GM10266 (cell line): ENCODE measurements around the gene MYO1E.
"Not testable (repeated sequence)": the region's sequence is repeated elsewhere in the genome, so short reads cannot be mapped to it uniquely, and the experiment has no call there.

ENCODE experiments used
- DNase-seq: peaks from one replicate; pipeline ENCODE4 v3.0.0; 2012; ENCODE audit errors: extremely low spot score
- TF ChIP-seq, protein P1 (sequence below): IDR thresholded peaks from 2 replicates; pipeline ENCODE4 v1.5.1; 2012; ENCODE audit warnings: mild to moderate bottlenecking, low read depth; ENCODE audit not compliant: control insufficient read depth, insufficient read depth; ENCODE audit errors: missing control alignments

The MYO1E gene

DNA sequence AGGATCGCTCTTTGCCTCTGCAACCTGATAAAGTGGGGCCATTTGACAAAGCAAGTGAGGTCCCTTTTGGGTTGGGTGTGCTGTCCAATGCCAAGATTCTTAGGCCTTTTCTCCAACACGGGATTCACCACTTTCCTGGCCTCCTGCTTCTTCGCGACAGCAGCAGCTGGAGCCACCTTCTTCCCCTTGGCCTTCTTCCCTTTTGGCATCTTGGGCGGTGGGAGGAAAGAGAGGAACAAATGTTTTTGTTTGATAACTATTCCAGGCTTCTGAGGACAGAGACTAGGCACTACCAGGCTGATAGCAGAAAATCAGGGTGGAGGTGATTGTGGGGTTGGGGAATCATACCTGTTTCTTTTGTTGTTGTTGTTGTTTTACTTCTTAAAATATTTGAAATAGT, 35.3 kb upstream of the MYO1E start:
- TF ChIP-seq, protein P1, sequence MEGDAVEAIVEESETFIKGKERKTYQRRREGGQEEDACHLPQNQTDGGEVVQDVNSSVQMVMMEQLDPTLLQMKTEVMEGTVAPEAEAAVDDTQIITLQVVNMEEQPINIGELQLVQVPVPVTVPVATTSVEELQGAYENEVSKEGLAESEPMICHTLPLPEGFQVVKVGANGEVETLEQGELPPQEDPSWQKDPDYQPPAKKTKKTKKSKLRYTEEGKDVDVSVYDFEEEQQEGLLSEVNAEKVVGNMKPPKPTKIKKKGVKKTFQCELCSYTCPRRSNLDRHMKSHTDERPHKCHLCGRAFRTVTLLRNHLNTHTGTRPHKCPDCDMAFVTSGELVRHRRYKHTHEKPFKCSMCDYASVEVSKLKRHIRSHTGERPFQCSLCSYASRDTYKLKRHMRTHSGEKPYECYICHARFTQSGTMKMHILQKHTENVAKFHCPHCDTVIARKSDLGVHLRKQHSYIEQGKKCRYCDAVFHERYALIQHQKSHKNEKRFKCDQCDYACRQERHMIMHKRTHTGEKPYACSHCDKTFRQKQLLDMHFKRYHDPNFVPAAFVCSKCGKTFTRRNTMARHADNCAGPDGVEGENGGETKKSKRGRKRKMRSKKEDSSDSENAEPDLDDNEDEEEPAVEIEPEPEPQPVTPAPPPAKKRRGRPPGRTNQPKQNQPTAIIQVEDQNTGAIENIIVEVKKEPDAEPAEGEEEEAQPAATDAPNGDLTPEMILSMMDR: no peak
- no peak for DNase-seq

DNA sequence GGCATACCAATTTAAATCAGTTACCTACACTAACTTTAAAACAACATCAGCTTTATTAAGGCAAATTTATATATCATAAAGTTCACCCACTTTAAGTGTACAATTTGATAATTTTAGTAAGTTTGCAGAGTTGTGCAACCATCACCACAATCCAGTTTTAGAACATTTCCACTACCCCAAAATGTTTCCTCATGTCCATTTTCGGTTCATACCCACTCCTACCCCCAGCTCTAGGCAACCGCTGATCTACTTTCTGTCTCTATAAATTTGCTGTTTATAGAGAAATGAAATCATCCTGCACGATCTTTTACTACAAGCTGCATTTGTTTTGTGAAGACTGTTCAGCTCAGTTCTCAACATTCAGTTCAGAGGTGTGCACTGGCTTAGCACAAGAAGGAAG, 33.8 kb upstream of the MYO1E start:
- TF ChIP-seq, protein P1: no peak
- no peak for DNase-seq

DNA sequence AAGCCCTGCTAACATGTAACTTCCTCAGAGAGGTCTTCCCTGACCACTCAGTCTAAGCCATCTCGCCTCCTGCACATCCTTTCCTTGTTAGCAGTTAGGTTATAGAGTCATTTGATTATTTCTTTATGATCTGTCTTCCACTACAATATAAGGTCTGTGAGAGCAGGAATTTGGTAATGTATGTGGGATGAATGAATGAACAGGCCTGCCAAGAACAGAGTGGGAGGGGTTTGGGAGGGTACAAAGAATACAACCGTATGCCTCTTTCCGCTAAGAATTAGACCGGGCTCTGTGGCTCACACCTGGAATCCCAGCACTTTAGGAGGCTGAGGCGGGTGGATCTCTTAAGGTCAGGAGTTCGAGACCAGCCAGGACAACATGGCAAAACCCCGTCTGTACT, 32.4 kb upstream of the MYO1E start:
- DNase-seq: no peak
- TF ChIP-seq, protein P1: no peak

DNA sequence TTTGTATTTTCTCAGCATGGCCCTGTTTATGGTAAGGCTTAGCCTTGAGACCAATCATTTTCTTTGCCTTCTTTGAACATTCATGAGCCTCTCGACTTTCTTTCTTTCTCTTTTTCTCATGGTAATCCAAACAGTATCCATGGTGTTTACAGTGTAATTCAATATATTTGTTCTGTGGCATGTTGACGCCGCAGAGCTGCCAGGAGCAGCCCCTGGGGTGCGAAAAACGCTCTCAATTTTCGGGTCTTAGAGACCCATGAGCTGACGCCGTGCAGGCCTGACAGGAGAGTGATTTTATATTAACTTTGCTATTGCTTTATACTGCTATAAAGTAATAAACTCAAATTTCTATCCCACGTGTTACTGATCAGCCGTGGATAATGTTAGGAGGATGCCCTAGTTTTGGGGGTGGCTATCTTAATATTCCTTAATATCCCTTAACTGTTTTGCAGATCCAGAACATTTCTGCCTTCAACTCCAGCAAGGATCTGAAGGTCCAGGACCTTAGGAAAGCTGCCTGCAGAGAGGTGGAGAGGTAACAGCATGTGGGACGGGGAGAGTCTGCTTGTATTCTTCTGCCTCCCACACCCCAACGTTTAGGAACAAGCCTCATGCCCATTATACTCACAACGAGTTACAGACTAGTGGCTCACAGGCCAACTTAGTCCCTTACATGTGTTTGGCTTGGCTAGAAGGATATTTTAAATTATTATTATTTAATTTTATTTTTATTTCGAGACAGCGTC, 29.3 kb upstream of the MYO1E start:
- TF ChIP-seq, protein P1: no peak

DNA sequence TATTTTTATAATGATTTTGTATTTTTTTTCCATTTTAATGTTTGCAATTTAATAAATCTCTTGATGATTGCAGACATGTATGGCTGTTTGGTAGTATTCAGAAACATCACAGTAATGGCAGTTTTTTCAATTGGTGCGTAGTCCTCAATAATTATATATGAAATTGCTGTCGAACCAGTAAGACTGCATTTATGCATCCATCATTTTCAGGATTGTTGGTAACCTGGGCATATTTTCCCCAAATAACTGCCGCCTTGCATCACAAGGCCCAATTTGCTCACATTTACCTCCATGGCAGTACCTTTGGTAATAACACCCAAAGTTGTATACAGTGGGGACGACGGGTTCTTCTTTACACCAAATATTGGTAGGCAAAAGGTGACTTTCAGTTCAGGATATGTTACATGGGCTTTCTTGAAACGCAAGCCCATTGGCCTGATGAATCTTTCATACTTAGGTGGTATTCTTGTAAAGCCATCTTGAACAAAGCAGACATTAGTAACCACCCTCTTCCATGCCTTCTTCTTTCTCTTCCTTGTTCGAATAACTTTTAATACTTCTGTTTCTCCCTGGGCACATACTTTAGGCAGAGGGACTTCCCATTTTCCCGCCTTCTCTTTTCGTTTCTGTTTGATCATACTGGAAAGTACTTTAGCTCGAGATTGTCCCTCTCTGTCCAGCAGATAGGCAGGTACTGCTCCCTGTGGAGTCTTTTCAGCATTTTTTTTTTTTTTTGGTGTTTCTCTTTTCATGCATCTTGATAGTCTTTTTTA, 28.6 kb upstream of the MYO1E start:
- not testable (repeated sequence) for DNase-seq

More for the DNA sequence above, 29.3 kb upstream of the MYO1E start:
- DNase-seq: no peak

DNA sequence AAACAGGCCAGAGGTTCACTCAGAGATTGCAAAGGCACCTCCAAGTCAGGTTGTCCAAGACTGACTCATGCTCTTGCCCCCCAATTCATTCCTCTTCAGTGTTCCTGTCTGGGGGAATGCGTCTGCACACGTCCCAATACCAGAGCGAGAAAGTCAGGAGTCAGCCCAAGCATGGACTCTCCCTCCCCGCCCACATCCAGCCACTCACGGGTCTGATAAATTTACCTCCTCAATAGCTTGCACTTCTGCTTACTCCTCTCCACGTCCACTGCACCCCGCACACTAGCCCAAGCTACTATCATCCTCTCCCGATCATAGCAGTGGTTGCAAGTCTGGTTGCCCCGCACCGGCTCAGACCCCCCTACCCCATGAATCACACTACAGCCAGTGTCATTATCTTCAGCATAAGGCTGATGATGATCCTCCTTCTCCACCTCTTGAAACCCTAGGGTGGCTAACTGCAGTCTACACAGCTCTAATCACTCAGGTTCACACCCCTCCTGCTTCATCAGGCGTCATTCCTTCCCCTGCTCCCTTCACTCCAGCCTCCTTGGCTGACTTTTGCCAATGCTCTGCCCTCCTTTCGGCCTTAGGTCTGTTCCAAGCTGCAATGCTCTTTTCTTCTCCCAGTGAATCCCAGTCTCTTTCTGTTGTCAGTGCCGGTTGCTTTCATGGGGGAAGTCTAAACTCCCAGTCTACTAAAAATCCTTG, 27.6 kb upstream of the MYO1E start:
- DNase-seq: no peak

DNA sequence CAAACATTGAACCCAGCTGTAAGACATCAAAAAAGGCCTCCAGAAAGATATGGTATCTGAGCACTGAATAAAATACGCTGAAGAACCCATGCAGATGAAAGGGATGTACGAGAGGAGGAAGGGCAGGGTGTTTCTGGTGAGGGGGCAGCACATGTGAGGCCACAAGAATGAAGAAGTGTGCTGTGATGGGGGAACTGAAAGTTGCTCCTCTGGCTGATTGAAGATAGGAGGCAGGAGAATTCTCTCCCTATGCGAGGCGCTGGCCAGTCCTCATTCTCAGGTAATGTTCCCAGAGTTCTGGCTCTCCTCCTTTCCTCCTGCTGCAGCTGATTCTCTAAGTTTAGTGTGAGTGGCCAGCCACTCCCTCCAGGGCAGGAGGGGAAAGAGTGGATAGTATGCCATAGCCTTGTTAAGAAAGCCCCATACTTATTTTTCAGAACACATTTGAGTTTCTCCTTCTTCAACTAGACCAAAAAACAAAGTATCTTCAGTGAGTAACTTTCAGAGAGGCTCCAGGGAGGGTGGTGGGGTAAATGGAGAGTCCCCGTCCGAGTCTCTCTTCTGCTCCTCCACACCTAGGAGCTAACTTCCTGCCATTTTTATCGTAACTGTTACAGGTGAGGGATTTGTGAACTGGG, 26.9 kb upstream of the MYO1E start:
- DNase-seq: peak; percentile 63
- TF ChIP-seq, protein P1: no peak

More for the DNA sequence above, 27.6 kb upstream of the MYO1E start:
- TF ChIP-seq, protein P1: no peak
